Measurements from ENCODE around the gene OPHN1. TPM values are rescaled to one million over a fixed set of nuclear protein-coding genes. Genes with fewer than 3 reads are reported as not detected.
A peak's percentile ranks its signal among the peaks of the same experiment; 100 is the strongest.

OPHN1 gene
- total RNA-seq, 1 experiment from 2014 or later, result not detected

- Histone ChIP-seq H3K27me3 (ENCODE audit: low read length) (no peaks in the 10 kb centered on the region), H3K9me3 (ENCODE audit: low read length) (no peaks in the 10 kb centered on the region; the same call in 1 of the 2 replicates), H3K36me3 (ENCODE audit: insufficient read depth, low read length) (no peaks in the 10 kb centered on the region), H3K4me3 (ENCODE audit: low read length) (no peak overlapping the region), H3K79me2 (ENCODE audit: low read length) (no peaks in the 10 kb centered on the region), H3K9ac (ENCODE audit: low read length) (no peak overlapping the region), H3K9me2 (replicated peaks; ENCODE audit: insufficient read depth, low read length) (no peaks in the 10 kb centered on the region), H4K20me1 (ENCODE audit: insufficient read depth, low read depth, low read length) (no peaks in the 10 kb centered on the region), H2AFZ (ENCODE audit: low read length) (no peak overlapping the region; the same call in 1 of the 2 replicates), H3K27ac (ENCODE audit: low read length) (no peak overlapping the region), H3K4me2 (ENCODE audit: low read depth, low read length, poor library complexity, severe bottlenecking) (no peak overlapping the region), H3K4me1 (ENCODE audit: low read length) (no peaks in the 10 kb centered on the region)
- DNase-seq, result peak; percentile 65
Observed at GRCh38 chrX:68018248-68019203, 414.8 kb downstream of the OPHN1 start.

GRCh38 chrX:67998540-67998939, 434.8 kb downstream of the OPHN1 start:
- Histone ChIP-seq H3K27me3 (ENCODE audit: low read length) (no peaks in the 10 kb centered on the region), H2AFZ (ENCODE audit: low read length) (no peak overlapping the region)

More at GRCh38 chrX:67998540-67998939, 434.8 kb downstream of the OPHN1 start:
- no peak for DNase-seq
- Histone ChIP-seq H3K9me3 (ENCODE audit: low read length) (peaks cover 19% of the 10 kb centered on the region; the same call in 1 of the 2 replicates), H3K79me2 (ENCODE audit: low read length) (no peaks in the 10 kb centered on the region), H3K9ac (ENCODE audit: low read length) (no peak overlapping the region), H3K4me2 (ENCODE audit: low read depth, low read length, poor library complexity, severe bottlenecking) (no peak overlapping the region), H4K20me1 (ENCODE audit: insufficient read depth, low read depth, low read length) (no peaks in the 10 kb centered on the region), H3K4me1 (ENCODE audit: low read length) (no peaks in the 10 kb centered on the region), H3K4me3 (ENCODE audit: low read length) (no peak overlapping the region), H3K9me2 (replicated peaks; ENCODE audit: insufficient read depth, low read length) (no peaks in the 10 kb centered on the region), H3K36me3 (ENCODE audit: insufficient read depth, low read length) (no peaks in the 10 kb centered on the region), H3K27ac (ENCODE audit: low read length) (no peak overlapping the region)

Small RNA genes lying within 50 kb of the gene (small RNA-seq; reads per million reads assigned to genes)
- gene RF00019 (not detected), gene RNU6-1225P (not detected)

Other genes with a start within 250 kb of the OPHN1 start
- gene YIPF6, start 65.6 kb upstream of the OPHN1 start, total RNA-seq (2014; rRNA removed; shearing (Covaris generic); ENCODE audit: low replicate concordance), result 4.0 and 8.9 TPM in 2 replicates
- 0.36 TPM in 1 of 2 replicates, not detected in the other for gene STARD8, start 214.2 kb upstream of the OPHN1 start, total RNA-seq (2014; rRNA removed; shearing (Covaris generic); ENCODE audit: low replicate concordance)

All from Karpas-422 (cell line).